Endothelial cell of umbilical vein (primary cell): ENCODE measurements around the gene KCNQ5. TPM values are rescaled to one million over a fixed set of nuclear protein-coding genes. Genes with fewer than 3 reads are reported as not detected.

Experiments used
- BruUV-seq: library from RNA; stranded (reverse); fragments of 400-500 nt; replicated peaks from 2 replicates; lab custom pipeline; 2021; lab: Mats Ljungman, UMichigan
- CTCF ChIA-PET: fragments of 300-600, 350-600 bp; sonication (Branson Sonifier 250); formaldehyde crosslinking; loops from one replicate; lab custom pipeline; 2021; ENCODE audit warnings: antibody characterized with exemption, inconsistent platforms; lab: Charles Lee
- POLR2A ChIA-PET: fragments of 300-600, 350-600 bp; sonication (Branson Sonifier 250); formaldehyde crosslinking; loops from one replicate; lab custom pipeline; 2021; ENCODE audit warnings: antibody characterized with exemption, inconsistent platforms; lab: Charles Lee
- DNase-seq: peaks from one replicate; pipeline ENCODE4 v3.0.0-alpha.2; 2011; ENCODE audit warnings: low read depth, low spot score
- FAIRE-seq: peaks from 2 replicates; lab custom pipeline; 2011; peaks lifted over from hg19 to GRCh38; lab: Jason Lieb, UNC
- H2AFZ ChIP-seq: 2 replicates; pipeline ENCODE4 v1.6.0; 2012; ENCODE audit warnings: low read depth, low read length, control low read depth, inconsistent platforms
- H3K27ac ChIP-seq: 2 replicates; pipeline ENCODE4 v1.5.1; 2011; ENCODE audit warnings: low read depth, mild to moderate bottlenecking, control low read depth, low read length, moderate library complexity; ENCODE audit not compliant: insufficient read depth
- H3K27me3 ChIP-seq, 2 experiments: 2 replicates each; pipeline versions ENCODE4 v1.6.0 to v1.6.1; 2011; ENCODE audit warnings: low read length in 2 of 2, mixed read lengths in 1 of 2; ENCODE audit not compliant: control insufficient read depth in 2 of 2, insufficient read depth in 2 of 2
- H3K36me3 ChIP-seq, 2 experiments: 2 replicates in 1 of 2; 3 replicates in 1 of 2; pipeline ENCODE4 v1.5.1; 2011; ENCODE audit warnings: low read length in 2 of 2, mild to moderate bottlenecking in 1 of 2, moderate library complexity in 1 of 2; ENCODE audit not compliant: control insufficient read depth in 2 of 2, insufficient read depth in 2 of 2; ENCODE audit errors: extremely low read depth in 1 of 2
- H3K4me1 ChIP-seq: 3 replicates; pipeline ENCODE4 v1.5.1; 2011; ENCODE audit warnings: mild to moderate bottlenecking, low read length; ENCODE audit not compliant: control insufficient read depth, insufficient read depth; ENCODE audit errors: extremely low read depth
- H3K4me2 ChIP-seq: 2 replicates; pipeline ENCODE4 v1.6.1; 2011; ENCODE audit warnings: low read length, control low read depth, mixed read lengths; ENCODE audit not compliant: insufficient read depth
- H3K4me3 ChIP-seq, 3 experiments: fragments of 200-600 bp in 1 of 3; sonication (generic), shearing (Covaris generic) in 1 of 3; replicated peaks in 1 of 3; 2 replicates each; pipeline ENCODE4 v1.5.1; 2011 to 2016; ENCODE audit warnings: control low read depth in 3 of 3, low read length in 3 of 3, mild to moderate bottlenecking in 2 of 3, inconsistent platforms in 1 of 3, low read depth in 1 of 3, moderate library complexity in 1 of 3; ENCODE audit not compliant: insufficient read depth in 1 of 3
- H3K79me2 ChIP-seq: 2 replicates; pipeline ENCODE4 v1.6.0; 2012; ENCODE audit warnings: low read length, inconsistent platforms; ENCODE audit not compliant: control insufficient read depth, insufficient read depth
- H3K9ac ChIP-seq: replicated peaks from 2 replicates; pipeline ENCODE3; 2011; ENCODE audit warnings: low read length, control low read depth; ENCODE audit not compliant: insufficient read depth; ENCODE audit errors: extremely low read depth
- H3K9me1 ChIP-seq: replicated peaks from 3 replicates; pipeline ENCODE4 v1.6.0; 2011; ENCODE audit warnings: mild to moderate bottlenecking, low read length; ENCODE audit not compliant: control insufficient read depth, insufficient read depth; ENCODE audit errors: extremely low read depth
- H3K9me3 ChIP-seq: replicated peaks from 2 replicates; pipeline ENCODE4 v1.5.1; 2012; ENCODE audit warnings: low read length, inconsistent platforms; ENCODE audit not compliant: control insufficient read depth, insufficient read depth
- H4K20me1 ChIP-seq: replicated peaks from 2 replicates; pipeline ENCODE3; 2011; ENCODE audit warnings: mild to moderate bottlenecking, low read length; ENCODE audit not compliant: control insufficient read depth, insufficient read depth; ENCODE audit errors: extremely low read depth
- EZH2 ChIP-seq: IDR thresholded peaks from 2 replicates; pipeline ENCODE4 v1.6.1; 2012; ENCODE audit warnings: borderline replicate concordance, low read depth, mild to moderate bottlenecking, moderate library complexity, low read length, inconsistent platforms; ENCODE audit not compliant: severe bottlenecking
- FOS ChIP-seq: IDR thresholded peaks from 2 replicates; pipeline ENCODE4 v1.6.1; 2011; ENCODE audit warnings: mild to moderate bottlenecking, low read length, moderate library complexity, borderline replicate concordance; ENCODE audit not compliant: insufficient read depth
- GATA2 ChIP-seq: IDR thresholded peaks from 2 replicates; pipeline ENCODE4 v1.7.0; 2011; ENCODE audit warnings: low read depth, mild to moderate bottlenecking, moderate library complexity, mixed read lengths, low read length; ENCODE audit not compliant: insufficient read length, insufficient read depth
- JUN ChIP-seq: IDR thresholded peaks from 2 replicates; pipeline ENCODE4 v1.6.1; 2011; ENCODE audit warnings: borderline replicate concordance, low read depth; ENCODE audit not compliant: insufficient read length, insufficient read depth
- MYC ChIP-seq: IDR thresholded peaks from one replicate; pipeline ENCODE4 v1.6.1; 2011; ENCODE audit warnings: mild to moderate bottlenecking, low read depth, low read length
- POLR2A ChIP-seq: IDR thresholded peaks from 2 replicates; pipeline ENCODE4 v1.6.1; 2012; ENCODE audit warnings: low read depth, mild to moderate bottlenecking, control low read depth, low read length
- POLR2AphosphoS5 ChIP-seq: IDR thresholded peaks from 2 replicates; pipeline ENCODE4 v1.6.1; 2012; ENCODE audit warnings: low read depth, mild to moderate bottlenecking, control low read depth, low read length, moderate library complexity; ENCODE audit not compliant: insufficient read depth
- dilution Hi-C: fragments of 300-500 bp; cut with MboI; formaldehyde crosslinking; loops from one replicate; pipeline ENCODE4 v1.15.0; 2019; ENCODE audit warnings: low sequenced_read_pairs; ENCODE audit not compliant: extremely low pct_ligation_motif_present
- intact Hi-C: fragments of 100-400 bp; cut with micrococcal nuclease; formaldehyde crosslinking; loops from one replicate; pipeline ENCODE4 v1.10.0; 2022
- polyA plus RNA-seq, 4 experiments: library from polyadenylated mRNA; depleted of rRNA in 3 of 4; stranded (reverse) in 3 of 4; unstranded in 1 of 4; fragments of >200 nt; gene quantifications; 2 replicates each; pipeline versions ENCODE4 v1.2.1 to v1.2.3, GENCODE V29; 2011 to 2012; ENCODE audit warnings: missing spikeins in 1 of 4
- total RNA-seq: library from RNA; stranded (reverse); gene quantifications from 2 replicates; pipeline ENCODE4 v1.2.3, GENCODE V29; 2021
- TF ChIP-seq, protein P1 (sequence below), 2 donors: IDR thresholded peaks; 1 replicate in 1 of 2; 2 replicates in 1 of 2; pipeline ENCODE4 v1.5.1; 2011; ENCODE audit warnings: low read length in 2 of 2, mild to moderate bottlenecking in 2 of 2, moderate library complexity in 2 of 2, control low read depth in 1 of 2, inconsistent platforms in 1 of 2, low read depth in 1 of 2; ENCODE audit not compliant: insufficient read depth in 1 of 2; ENCODE audit errors: extremely low read depth in 1 of 2
- TF ChIP-seq, protein P2 (sequence below): IDR thresholded peaks from 2 replicates; pipeline ENCODE4 v1.6.1; 2011; ENCODE audit not compliant: insufficient read depth, insufficient read length

KCNQ5 gene
- total and polyA plus RNA-seq, 2 donors (not counting 3 experiments of a cell fraction or from before 2014, with no cell fraction given) = 0.22 TPM; not detected in 1

DNA sequence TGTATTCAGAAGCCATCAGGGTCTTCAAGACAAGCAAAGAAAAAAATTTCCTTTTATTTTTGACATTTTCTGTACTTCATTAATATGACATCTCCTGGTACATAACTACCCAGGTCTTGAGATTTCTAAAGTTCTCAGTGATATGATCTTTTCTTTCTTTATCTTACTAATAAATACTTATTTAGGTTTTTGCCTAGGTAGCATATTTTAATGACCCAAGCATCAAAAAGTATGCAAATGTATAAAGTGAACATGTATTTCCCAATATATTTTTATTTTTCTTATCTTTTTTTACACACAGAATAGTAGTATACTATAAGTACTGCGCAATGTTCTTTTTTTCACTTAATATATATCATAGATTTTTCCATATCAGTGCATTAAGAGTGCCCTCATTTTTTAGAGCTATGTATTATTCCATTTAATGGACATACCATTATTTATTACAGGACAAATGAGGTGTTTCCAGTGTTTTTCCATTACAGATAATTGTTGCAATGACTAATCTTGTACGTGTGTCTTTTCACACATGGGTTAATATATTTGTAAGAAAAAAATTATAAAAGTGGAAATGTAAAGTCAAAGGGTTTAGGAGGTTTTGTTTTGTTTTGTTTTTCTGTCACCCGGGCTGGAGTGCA is 107.0 kb downstream of the KCNQ5 start:
- intact Hi-C loops = no loop called here
- no TSS peak for BruUV-seq

More for the DNA sequence above, 107.0 kb downstream of the KCNQ5 start:
- TF ChIP-seq JUN = no peak
- TF ChIP-seq EZH2 = no peak
- TF ChIP-seq POLR2AphosphoS5 = no peak
- no peak for TF ChIP-seq POLR2A
- TF ChIP-seq MYC = no peak
- TF ChIP-seq, protein P1, sequence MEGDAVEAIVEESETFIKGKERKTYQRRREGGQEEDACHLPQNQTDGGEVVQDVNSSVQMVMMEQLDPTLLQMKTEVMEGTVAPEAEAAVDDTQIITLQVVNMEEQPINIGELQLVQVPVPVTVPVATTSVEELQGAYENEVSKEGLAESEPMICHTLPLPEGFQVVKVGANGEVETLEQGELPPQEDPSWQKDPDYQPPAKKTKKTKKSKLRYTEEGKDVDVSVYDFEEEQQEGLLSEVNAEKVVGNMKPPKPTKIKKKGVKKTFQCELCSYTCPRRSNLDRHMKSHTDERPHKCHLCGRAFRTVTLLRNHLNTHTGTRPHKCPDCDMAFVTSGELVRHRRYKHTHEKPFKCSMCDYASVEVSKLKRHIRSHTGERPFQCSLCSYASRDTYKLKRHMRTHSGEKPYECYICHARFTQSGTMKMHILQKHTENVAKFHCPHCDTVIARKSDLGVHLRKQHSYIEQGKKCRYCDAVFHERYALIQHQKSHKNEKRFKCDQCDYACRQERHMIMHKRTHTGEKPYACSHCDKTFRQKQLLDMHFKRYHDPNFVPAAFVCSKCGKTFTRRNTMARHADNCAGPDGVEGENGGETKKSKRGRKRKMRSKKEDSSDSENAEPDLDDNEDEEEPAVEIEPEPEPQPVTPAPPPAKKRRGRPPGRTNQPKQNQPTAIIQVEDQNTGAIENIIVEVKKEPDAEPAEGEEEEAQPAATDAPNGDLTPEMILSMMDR (IDR thresholded peaks at IDR 0.05; ENCODE audit: extremely low read depth in 1 of 2, insufficient read depth in 1 of 2, low read depth in 1 of 2, low read length in 2 of 2) = no peak
- TF ChIP-seq, protein P2, sequence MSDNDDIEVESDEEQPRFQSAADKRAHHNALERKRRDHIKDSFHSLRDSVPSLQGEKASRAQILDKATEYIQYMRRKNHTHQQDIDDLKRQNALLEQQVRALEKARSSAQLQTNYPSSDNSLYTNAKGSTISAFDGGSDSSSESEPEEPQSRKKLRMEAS = no peak
- TF ChIP-seq FOS = no peak
- TF ChIP-seq GATA2 = no peak
- Histone ChIP-seq H3K79me2 (no peaks in the 10 kb centered on the region), H3K27ac (no peak overlapping the region), H3K9me1 (no peaks in the 10 kb centered on the region), H3K4me2 (no peak overlapping the region), H3K4me1 (no peaks in the 10 kb centered on the region), H4K20me1 (no peaks in the 10 kb centered on the region), H3K4me3 (no peak overlapping the region), H3K27me3 (no peaks in the 10 kb centered on the region), H3K9ac (no peak overlapping the region), H3K9me3 (no peaks in the 10 kb centered on the region), H3K36me3 (no peaks in the 10 kb centered on the region), H2AFZ (no peak overlapping the region)
- dilution Hi-C loops = no loop called here
- ChIA-PET POLR2A (no interaction called here), CTCF (no interaction called here)
- DNase-seq = no peak
- FAIRE-seq = no peak
